ENCODE data around the gene TFCP2.

DNA sequence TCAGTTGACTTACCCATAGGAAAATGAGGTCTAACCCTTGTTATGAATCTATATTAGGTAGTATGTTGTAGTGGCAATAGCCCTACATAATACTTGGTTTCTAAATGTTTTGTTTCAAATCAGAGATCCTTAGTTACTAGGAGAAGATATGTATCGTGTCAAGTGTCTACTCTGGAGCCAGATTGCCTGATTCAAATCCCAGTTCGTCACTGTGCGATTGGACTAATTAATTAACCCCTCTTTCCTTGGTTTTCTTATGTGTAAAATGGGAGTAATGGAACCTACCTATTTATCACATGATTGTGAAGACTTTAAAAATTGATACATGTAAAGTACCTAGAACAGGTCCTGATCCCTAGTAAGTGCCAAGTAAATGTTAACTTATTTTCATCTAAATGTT, 123.4 kb downstream of the TFCP2 start:
- TF ChIP-seq SP1 (IDR thresholded peaks at IDR 0.05) (no peak), HDGF (IDR thresholded peaks at IDR 0.05; ENCODE audit: borderline replicate concordance) (no peak), SUZ12 (IDR thresholded peaks at IDR 0.05) (no peak), LEF1 (IDR thresholded peaks at IDR 0.05; ENCODE audit: borderline replicate concordance) (no peak), TARDBP (IDR thresholded peaks at IDR 0.05) (no peak), FOXM1 (IDR thresholded peaks at IDR 0.05; ENCODE audit: borderline replicate concordance) (no peak), NFRKB (IDR thresholded peaks at IDR 0.05) (no peak), ARNT (IDR thresholded peaks at IDR 0.05) (no peak), ELF4 (IDR thresholded peaks at IDR 0.05) (no peak), L3MBTL2 (conservative IDR thresholded peaks at IDR 0.05) (no peak), BHLHE40 (IDR thresholded peaks at IDR 0.05; ENCODE audit: borderline replicate concordance) (no peak), FOXK2 (IDR thresholded peaks at IDR 0.05) (no peak)
- TF ChIP-seq, protein P1, sequence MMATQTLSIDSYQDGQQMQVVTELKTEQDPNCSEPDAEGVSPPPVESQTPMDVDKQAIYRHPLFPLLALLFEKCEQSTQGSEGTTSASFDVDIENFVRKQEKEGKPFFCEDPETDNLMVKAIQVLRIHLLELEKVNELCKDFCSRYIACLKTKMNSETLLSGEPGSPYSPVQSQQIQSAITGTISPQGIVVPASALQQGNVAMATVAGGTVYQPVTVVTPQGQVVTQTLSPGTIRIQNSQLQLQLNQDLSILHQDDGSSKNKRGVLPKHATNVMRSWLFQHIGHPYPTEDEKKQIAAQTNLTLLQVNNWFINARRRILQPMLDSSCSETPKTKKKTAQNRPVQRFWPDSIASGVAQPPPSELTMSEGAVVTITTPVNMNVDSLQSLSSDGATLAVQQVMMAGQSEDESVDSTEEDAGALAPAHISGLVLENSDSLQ (IDR thresholded peaks at IDR 0.05): no peak

All from HEK293T (cell line).